ENCODE measurements around the gene JAKMIP3. TPM values are rescaled to one million over a fixed set of nuclear protein-coding genes. Genes with fewer than 3 reads are reported as not detected.

JAKMIP3 gene
- under 0.01 and 0.13 TPM in 2 replicates for total RNA-seq

DNA sequence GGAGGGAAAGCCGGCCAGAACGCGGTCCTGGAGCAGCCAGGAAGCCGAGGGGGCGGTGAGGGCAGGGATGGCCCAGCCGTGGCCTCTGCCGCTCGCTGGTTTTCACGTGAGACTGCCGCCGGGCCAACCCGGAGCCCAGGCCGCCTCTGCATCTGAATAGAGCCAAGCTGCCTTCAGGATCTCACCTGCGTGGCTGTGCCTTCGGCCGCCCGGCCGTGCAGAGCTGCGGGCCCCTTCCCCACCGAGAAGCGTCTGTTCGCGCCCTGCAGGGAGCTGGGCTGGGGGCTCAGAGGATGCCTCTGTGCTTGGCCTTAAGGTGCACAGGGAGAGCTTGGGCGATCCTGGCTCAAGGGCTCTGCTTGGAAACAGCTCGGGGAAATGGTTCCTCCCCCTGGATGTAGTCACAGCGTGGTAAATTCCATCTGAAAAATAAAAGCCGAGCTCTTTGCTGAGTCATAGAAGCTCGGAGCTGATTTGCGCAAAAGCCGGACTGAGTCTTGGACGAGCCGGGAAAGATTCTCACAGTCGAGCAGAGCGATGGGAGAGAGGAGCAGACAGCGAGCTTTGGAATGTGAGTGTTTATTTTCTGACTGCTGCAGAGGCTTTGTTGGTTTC is at the start of gene JAKMIP3:
Gene JAKMIP3, plus strand, starts transcription at position 456 of the 615 bp plus-strand sequence. CDS start 38,863 bp downstream, outside the sequence.

Other genes starting within 250 kb of the JAKMIP3 start
- gene PPP2R2D, start 164.9 kb upstream of the JAKMIP3 start, total RNA-seq: 27.9 and 30.3 TPM in 2 replicates
- 37.3 and 44.9 TPM in 2 replicates for gene BNIP3, start 84.0 kb upstream of the JAKMIP3 start, total RNA-seq
- gene DPYSL4, start 121.0 kb downstream of the JAKMIP3 start, total RNA-seq: 0.98 and 5.3 TPM in 2 replicates
- 13.0 and 13.1 TPM in 2 replicates for gene STK32C, start 242.0 kb downstream of the JAKMIP3 start, total RNA-seq